GM21825 (cell line): Measurements from ENCODE around the gene ROBO1.

Experiments
- ATAC-seq: cut with Tn5 transposase; IDR thresholded peaks from one replicate; pipeline ENCODE4 v1.9.1; 2021; ENCODE audit warnings: mild to moderate bottlenecking, moderate library complexity; ENCODE audit not compliant: unreplicated experiment

ROBO1 gene

GRCh38 chr3:79672075-79672474 is 95.7 kb downstream of the ROBO1 start:
- ATAC-seq: no peak

DNA sequence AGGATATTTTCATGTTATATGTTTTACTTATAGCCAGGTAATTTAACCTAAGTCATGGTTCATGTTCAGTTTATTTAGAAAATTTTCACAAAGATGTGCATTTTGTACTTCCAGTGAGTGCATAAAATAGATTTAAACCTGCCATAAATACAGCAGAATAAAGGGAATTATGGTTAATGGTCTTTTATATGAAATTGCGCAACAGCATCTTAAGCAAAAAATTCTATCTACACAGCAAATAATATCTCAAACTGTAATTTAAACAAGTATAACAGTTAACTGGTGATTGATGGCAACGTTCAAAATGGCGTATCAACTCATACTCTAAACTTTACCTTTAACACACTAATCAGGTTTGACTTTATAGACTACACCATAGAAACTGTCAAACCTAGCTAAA is 97.6 kb downstream of the ROBO1 start:
- no peak for ATAC-seq

- no peak for ATAC-seq
Observed at GRCh38 chr3:79664455-79664854, 103.3 kb downstream of the ROBO1 start.

- no peak for ATAC-seq
Observed at GRCh38 chr3:79661896-79662295, 105.9 kb downstream of the ROBO1 start.

DNA sequence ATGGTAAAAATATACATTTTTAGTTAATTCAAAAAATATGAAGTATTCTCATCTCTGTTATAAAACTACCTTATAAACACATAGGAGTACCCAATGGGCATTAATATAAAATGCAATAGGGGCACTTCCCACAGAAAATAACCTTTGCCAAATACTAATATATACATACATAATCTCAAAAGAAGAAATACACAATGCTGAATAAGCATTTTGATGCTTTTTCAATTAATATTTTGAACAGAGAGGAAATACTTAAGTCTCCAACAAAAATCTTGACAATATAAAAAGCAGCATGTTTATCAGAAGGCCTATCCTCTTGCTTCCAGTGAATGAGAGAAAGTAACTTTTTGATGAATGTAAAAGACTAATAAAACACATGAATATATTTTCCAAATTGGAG is 110.7 kb downstream of the ROBO1 start:
- ATAC-seq: no peak

DNA sequence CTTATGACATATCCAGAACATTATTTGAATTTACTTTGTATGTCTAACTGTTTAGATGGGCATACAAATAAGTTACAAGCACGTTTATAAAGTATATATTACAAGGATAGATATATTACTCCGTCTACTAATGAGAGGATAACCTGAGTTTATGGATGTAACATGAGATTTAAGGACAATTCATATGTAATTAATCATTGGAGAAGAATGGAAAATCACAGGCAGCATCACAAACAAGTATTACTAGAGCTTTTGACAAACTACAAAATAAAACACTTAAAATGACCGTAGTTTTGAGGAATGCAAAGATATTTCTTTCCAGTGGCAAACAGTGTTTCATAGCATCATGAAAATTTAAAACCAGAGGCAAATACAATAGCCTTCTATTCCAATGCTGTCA is 113.8 kb downstream of the ROBO1 start:
- ATAC-seq: no peak

DNA sequence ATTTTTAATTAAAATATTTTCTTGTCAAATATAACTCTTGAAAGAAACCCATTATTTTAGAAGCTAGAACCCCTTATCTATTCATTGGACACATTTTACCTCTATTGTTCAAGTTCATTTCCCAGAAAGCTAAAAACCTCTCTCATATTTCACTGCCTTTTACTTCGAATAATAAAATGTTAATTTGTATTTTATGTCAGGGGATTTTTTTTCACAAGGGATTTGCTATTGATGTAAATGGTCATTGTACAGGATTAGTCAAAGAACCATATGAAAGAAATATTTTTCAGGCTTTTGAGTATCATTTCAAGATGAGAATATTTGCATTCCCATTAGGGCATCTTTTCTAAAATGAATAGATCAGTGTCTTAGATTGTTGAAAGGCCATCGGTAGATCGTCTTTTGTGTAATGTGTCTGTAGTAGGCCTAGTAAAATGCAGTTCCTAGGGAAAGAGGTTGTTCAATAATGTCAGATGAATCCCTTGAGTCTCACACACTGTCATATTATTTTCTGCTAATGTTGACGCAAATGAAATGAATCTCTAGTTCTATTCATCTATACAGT is 114.5 kb downstream of the ROBO1 start:
- no peak for ATAC-seq

DNA sequence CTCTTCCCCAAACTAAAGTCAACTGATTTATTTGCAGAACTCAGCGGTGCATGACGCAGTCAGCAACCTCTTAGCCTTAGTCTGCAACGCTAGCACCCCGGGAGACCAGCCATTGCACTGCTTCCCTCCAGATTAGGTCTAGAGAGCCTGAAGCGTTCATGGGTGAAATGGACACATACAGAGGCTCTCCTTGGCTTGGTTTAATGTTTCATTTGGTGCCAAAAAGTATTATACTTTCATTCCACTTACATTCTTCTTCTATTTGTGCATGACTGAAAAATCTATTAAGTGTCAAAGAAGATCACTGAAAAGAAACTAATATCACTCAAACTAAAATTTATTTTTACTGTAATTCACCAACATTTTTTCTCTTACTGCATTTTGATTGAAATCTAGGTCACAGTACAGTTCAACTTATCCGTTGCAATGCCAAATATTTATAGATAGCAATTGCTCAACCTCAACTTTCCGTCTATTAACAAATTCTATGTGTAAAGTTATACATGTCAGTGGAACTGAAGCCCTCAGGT is 116.2 kb downstream of the ROBO1 start:
- no peak for ATAC-seq

DNA sequence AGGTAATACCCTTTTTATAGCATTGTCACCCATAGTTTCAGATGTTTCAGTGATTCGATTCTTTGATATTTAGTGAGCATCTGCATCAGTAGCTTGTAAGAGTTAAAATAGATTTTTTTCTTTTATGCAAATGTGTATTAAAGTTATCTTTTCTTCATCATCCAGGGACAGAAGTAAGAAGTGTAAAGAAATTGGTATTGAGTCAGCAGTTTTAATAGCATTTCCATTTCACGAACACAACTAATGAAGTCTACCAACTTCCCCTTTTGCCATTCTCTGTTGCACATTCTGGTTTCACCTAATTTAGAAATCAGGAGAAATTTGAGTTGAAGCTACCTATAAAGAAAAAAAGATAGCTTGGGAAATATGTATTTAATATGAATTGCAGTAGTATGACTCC is 127.9 kb downstream of the ROBO1 start:
- ATAC-seq: no peak

DNA sequence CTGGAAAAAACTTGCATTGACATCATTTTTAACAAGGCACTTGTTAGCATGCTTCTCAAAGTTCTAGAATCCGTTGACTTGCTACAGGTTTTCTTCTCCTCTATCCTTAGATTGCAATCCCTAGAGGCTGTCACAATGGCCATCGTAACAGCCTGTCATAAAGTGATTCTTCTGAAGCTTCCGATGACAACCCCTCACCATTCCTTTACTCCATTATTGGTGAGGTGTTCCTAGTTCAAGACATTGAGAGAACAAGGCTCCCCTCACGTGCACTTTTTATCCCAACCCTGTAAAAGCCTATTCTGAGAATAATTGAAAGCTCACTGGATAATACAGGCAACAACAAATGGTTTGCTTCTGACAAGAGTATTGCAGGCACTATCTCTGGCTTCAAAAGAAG is 131.4 kb downstream of the ROBO1 start:
- no peak for ATAC-seq

GRCh38 chr3:79632842-79633241 is 135.0 kb downstream of the ROBO1 start:
- no peak for ATAC-seq

- ATAC-seq: no peak
Observed at GRCh38 chr3:79618883-79619282, 148.9 kb downstream of the ROBO1 start.

- ATAC-seq: no peak
Observed at GRCh38 chr3:79606414-79606813, 161.4 kb downstream of the ROBO1 start.

GRCh38 chr3:79604681-79605080 is 163.1 kb downstream of the ROBO1 start:
- no peak for ATAC-seq

GRCh38 chr3:79602385-79602784 is 165.4 kb downstream of the ROBO1 start:
- ATAC-seq: no peak

GRCh38 chr3:79598594-79598993 is 169.2 kb downstream of the ROBO1 start:
- no peak for ATAC-seq

- no peak for ATAC-seq
Observed at GRCh38 chr3:79597709-79598108, 170.1 kb downstream of the ROBO1 start.

DNA sequence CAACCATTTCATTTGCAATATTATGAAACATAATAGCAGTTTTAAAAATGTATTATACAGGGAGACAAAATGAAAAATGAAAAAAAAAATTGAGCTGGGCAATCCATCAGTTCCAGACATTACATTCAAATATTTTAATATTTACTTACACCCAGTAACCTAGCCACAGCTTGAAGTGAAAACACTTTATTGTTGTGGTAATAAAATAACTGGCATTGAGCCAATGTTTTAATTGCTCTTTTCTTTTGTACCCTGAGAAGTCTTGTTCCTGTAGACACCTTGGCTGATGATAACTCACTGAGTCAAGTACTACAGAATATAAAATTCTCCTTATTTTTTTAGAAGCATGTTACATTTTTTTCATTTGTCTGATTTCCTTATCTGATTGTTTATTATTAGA is 180.6 kb downstream of the ROBO1 start:
- ATAC-seq: no peak

DNA sequence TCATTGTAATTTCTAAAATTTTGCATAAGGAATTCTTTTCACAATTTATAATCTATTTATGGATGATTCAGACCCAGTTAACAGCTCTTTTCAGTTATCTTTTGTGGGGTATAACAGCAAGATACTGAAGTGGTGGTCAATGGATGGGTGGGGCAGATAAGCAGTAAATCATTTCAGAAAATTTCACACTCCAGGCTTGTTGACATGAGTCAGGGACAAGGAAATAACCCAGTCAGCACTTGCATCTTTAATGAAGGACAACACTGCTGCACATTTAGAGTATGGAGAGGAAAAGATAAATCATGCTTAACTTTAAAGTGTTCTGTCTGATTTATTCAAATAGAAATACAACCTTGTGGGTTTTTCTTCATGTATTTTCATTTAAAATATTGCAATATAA is 181.6 kb downstream of the ROBO1 start:
- no peak for ATAC-seq

GRCh38 chr3:79572930-79573329 is 194.9 kb downstream of the ROBO1 start:
- no peak for ATAC-seq

GRCh38 chr3:79568938-79569337 is 198.9 kb downstream of the ROBO1 start:
- no peak for ATAC-seq

GRCh38 chr3:79564192-79564591 is 203.6 kb downstream of the ROBO1 start:
- ATAC-seq: no peak

DNA sequence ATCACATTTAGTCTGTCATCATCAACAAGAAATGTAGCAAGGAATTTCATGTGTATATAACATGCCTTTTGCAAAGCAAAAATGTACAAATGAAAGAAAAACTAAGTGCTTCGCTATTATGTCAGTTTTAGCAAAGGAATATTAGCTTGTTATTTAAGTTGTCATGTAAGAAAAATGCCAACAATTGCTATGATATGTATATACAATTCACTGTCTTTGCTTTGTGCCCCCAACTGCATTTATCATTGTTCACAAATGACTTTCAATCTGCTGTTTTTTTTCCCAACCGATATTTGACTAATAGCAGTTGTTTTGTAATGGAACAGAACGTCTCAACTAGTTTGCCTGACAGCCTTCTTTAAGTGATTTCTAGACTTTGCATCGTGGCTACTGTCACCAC is 207.1 kb downstream of the ROBO1 start:
- no peak for ATAC-seq
